Fibroblast of lung (primary cell): Measurements from ENCODE around the gene PLAGL1. TPM values are rescaled to one million over a fixed set of nuclear protein-coding genes. Genes with fewer than 3 reads are reported as not detected.

Experiments used
- DNase-seq, 2 donors: peaks; one replicate each; pipeline versions ENCODE4 v3.0.0 to v3.0.0-alpha.2; 2010; ENCODE audit warnings: low read depth in 2 of 2
- H2AFZ ChIP-seq: 2 replicates; pipeline ENCODE4 v1.5.1; 2012; ENCODE audit warnings: low read length, control low read depth, inconsistent platforms
- H3K27ac ChIP-seq: 2 replicates; pipeline ENCODE4 v1.5.1; 2011; ENCODE audit warnings: low read length, control low read depth; ENCODE audit not compliant: insufficient read depth
- H3K27me3 ChIP-seq: 2 replicates; pipeline ENCODE4 v1.5.1; 2011; ENCODE audit warnings: mild to moderate bottlenecking, low read length; ENCODE audit not compliant: control insufficient read depth, insufficient read depth
- H3K36me3 ChIP-seq: 2 replicates; pipeline ENCODE4 v1.5.1; 2011; ENCODE audit warnings: low read length; ENCODE audit not compliant: control insufficient read depth, insufficient read depth
- H3K4me1 ChIP-seq: 2 replicates; pipeline ENCODE4 v1.5.1; 2011; ENCODE audit warnings: low read length; ENCODE audit not compliant: control insufficient read depth, insufficient read depth; ENCODE audit errors: extremely low read depth
- H3K4me2 ChIP-seq: 2 replicates; pipeline ENCODE4 v1.5.1; 2011; ENCODE audit warnings: low read length, control low read depth; ENCODE audit not compliant: insufficient read depth; ENCODE audit errors: extremely low read depth
- H3K4me3 ChIP-seq, 4 experiments: fragments of 200-600 bp in 1 of 4; sonication (generic) in 1 of 4; replicated peaks in 1 of 4; 2 replicates each; pipeline ENCODE4 v1.5.1; 2011 to 2016; ENCODE audit warnings: low read length in 4 of 4, low read depth in 3 of 4, mild to moderate bottlenecking in 3 of 4, control low read depth in 2 of 4, inconsistent platforms in 1 of 4, mixed read lengths in 1 of 4; ENCODE audit not compliant: insufficient read depth in 1 of 4; ENCODE audit errors: control extremely low read depth in 1 of 4
- H3K79me2 ChIP-seq: 2 replicates; pipeline ENCODE4 v1.5.1; 2012; ENCODE audit warnings: mild to moderate bottlenecking, low read length, inconsistent platforms; ENCODE audit not compliant: control insufficient read depth, insufficient read depth
- H3K9ac ChIP-seq: 2 replicates; pipeline ENCODE4 v1.5.1; 2011; ENCODE audit warnings: mild to moderate bottlenecking, low read length, control low read depth; ENCODE audit not compliant: insufficient read depth
- H3K9me3 ChIP-seq: 2 replicates; pipeline ENCODE4 v1.5.1; 2012; ENCODE audit warnings: low read depth, low read length; ENCODE audit not compliant: control insufficient read depth, insufficient read depth
- H4K20me1 ChIP-seq: 2 replicates; pipeline ENCODE4 v1.5.1; 2011; ENCODE audit warnings: low read length; ENCODE audit not compliant: control insufficient read depth, insufficient read depth; ENCODE audit errors: extremely low read depth
- CTCF ChIP-seq, 2 donors: IDR thresholded peaks in 1 of 2; conservative IDR thresholded peaks in 1 of 2; 1 replicate in 1 of 2; 2 replicates in 1 of 2; pipeline ENCODE4 v1.5.1; 2011 to 2012; ENCODE audit warnings: low read length in 2 of 2, control low read depth in 1 of 2, inconsistent platforms in 1 of 2, low read depth in 1 of 2, mild to moderate bottlenecking in 1 of 2
- EZH2 ChIP-seq: IDR thresholded peaks from 2 replicates; pipeline ENCODE4 v1.5.1; 2012; ENCODE audit warnings: low read length, control low read depth, mild to moderate bottlenecking; ENCODE audit errors: missing control alignments
- polyA plus RNA-seq, 2 donors: library from polyadenylated mRNA; depleted of rRNA in 1 of 2; stranded (reverse) in 1 of 2; unstranded in 1 of 2; fragments of >200 nt; gene quantifications; 2 replicates each; pipeline ENCODE4 v1.2.1, GENCODE V29; 2011 to 2012; ENCODE audit warnings: missing spikeins in 1 of 2
- total RNA-seq: library from RNA; depleted of rRNA; stranded (reverse); fragments of >200 nt; gene quantifications from 2 replicates; pipeline ENCODE4 v1.2.1, GENCODE V29; 2014

The PLAGL1 gene
- total and polyA plus RNA-seq, 2 donors (not counting 1 experiment from before 2014, with no cell fraction given), result 11.4 to 24.2 TPM

- Histone ChIP-seq H3K9ac (no peak overlapping the region), H3K4me3 (no peak overlapping the region), H3K9me3 (no peaks in the 10 kb centered on the region), H3K36me3 (no peaks in the 10 kb centered on the region), H4K20me1 (no peaks in the 10 kb centered on the region), H2AFZ (no peak overlapping the region), H3K4me2 (no peak overlapping the region), H3K79me2 (no peaks in the 10 kb centered on the region), H3K27ac (no peak overlapping the region), H3K4me1 (no peaks in the 10 kb centered on the region), H3K27me3 (no peaks in the 10 kb centered on the region)
- TF ChIP-seq CTCF (conservative IDR thresholded peaks at IDR 0.05 in 1 of 2, IDR thresholded peaks at IDR 0.05 in 1 of 2; ENCODE audit: low read depth in 1 of 2, low read length in 2 of 2) (no peak), EZH2 (no peak)
- no peak for DNase-seq
Measured at GRCh38 chr6:143974089-143974488, 34.0 kb downstream of the PLAGL1 start.

GRCh38 chr6:143973097-143973966 is 34.7 kb downstream of the PLAGL1 start:
- Histone ChIP-seq H3K4me1 (no peaks in the 10 kb centered on the region), H3K4me2 (no peak overlapping the region), H4K20me1 (no peaks in the 10 kb centered on the region), H3K4me3 (no peak overlapping the region), H3K27me3 (no peaks in the 10 kb centered on the region), H3K9ac (no peak overlapping the region), H3K27ac (no peak overlapping the region), H3K36me3 (no peaks in the 10 kb centered on the region), H2AFZ (no peak overlapping the region), H3K9me3 (no peaks in the 10 kb centered on the region), H3K79me2 (no peaks in the 10 kb centered on the region)
- TF ChIP-seq EZH2, result no peak
- no peak for TF ChIP-seq CTCF (conservative IDR thresholded peaks at IDR 0.05 in 1 of 2, IDR thresholded peaks at IDR 0.05 in 1 of 2; ENCODE audit: low read depth in 1 of 2, low read length in 2 of 2)
- DNase-seq, result no peak

GRCh38 chr6:143971482-143972205 is 36.4 kb downstream of the PLAGL1 start:
- no peaks in the 10 kb centered on the region for H3K9me3 ChIP-seq
- no peaks in the 10 kb centered on the region for H4K20me1 ChIP-seq
- TF ChIP-seq EZH2 (no peak), CTCF (conservative IDR thresholded peaks at IDR 0.05 in 1 of 2, IDR thresholded peaks at IDR 0.05 in 1 of 2; ENCODE audit: low read depth in 1 of 2, low read length in 2 of 2) (no peak)
- H3K79me2 ChIP-seq, result no peaks in the 10 kb centered on the region
- no peaks in the 10 kb centered on the region for H3K4me1 ChIP-seq
- no peak overlapping the region for H3K4me3 ChIP-seq
- no peaks in the 10 kb centered on the region for H3K36me3 ChIP-seq
- no peak overlapping the region for H3K4me2 ChIP-seq
- H3K27ac ChIP-seq, result no peak overlapping the region
- no peak overlapping the region for H3K9ac ChIP-seq
- no peak for DNase-seq
- no peaks in the 10 kb centered on the region for H3K27me3 ChIP-seq
- H2AFZ ChIP-seq, result no peak overlapping the region
